Activated CD8-positive, alpha-beta memory T cell treated with anti-CD3 and anti-CD28 coated beads for 4 hours (primary cell): ENCODE results near the gene HLA-DOB.
A peak's percentile ranks its signal among the peaks of the same experiment; 100 is the strongest.

Source experiments
- DNase-seq, 2 donors: peaks; one replicate each; pipeline ENCODE4 v3.0.0-alpha.2; 2020; ENCODE audit warnings: low read depth in 2 of 2

Gene HLA-DOB

GRCh38 chr6:32816746-32817204 lies at the start of gene HLA-DOB:
Gene HLA-DOB, minus strand, starts transcription at chr6:32817002. Its CDS starts 51 bp downstream, at chr6:32816951.
- no peak for DNase-seq

- no peak for DNase-seq
Measured at GRCh38 chr6:32865724-32866443, 49.1 kb upstream of the HLA-DOB start.

DNA sequence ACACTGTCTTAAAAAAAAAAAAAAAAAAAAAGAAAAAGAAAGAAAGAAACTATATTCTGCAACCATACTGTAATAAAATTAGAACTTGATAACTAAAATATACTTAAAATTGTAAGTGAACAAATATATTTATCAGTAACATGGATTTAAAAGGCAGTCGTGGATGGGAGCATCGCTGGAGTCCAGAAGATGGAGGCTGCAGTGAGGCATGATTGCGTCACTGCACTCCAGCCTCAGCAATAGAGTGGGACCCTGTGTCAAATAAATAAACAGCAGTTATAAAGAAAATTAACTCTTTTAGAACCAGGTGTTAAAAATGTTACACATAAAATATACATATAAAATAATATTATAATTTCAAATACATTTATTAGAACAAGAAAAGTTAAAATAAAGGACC lies 45.9 kb upstream of the HLA-DOB start:
- no peak for DNase-seq

DNA sequence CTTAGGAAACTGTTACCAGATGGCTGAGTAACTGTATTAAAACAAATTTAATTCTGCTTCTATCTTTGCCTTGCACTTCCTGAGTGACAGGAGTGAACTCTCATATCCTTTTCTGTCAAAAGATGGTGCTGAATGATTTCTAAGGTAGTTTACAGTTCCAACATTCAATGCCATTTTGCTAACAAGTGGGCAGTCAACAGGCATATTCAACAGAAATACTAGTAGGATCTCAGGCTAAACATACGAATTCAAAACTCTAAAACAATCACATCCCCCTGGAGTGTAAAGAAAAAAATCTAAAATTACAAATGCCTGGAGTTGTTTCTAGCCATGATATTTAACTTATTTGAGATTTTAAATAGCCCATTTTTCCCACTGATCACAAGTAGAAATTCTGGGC lies 43.9 kb upstream of the HLA-DOB start:
- DNase-seq = no peak

DNA sequence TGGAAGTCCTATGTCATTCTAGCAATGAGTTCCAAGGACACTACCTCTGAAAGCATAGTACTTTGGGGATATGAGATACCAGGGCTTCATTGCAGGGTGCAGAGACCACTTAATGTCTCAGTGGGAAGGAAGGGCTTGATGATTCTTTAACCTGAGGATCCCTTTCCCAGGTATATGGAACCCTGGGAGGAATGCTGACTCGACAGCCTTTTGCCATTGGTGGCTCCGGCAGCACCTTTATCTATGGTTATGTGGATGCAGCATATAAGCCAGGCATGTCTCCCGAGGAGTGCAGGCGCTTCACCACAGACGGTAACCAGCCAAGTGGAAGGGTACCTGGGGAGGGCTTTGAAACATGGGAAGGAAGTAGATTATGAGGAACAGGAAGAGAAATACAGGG lies 41.4 kb upstream of the HLA-DOB start:
- no peak for DNase-seq

DNA sequence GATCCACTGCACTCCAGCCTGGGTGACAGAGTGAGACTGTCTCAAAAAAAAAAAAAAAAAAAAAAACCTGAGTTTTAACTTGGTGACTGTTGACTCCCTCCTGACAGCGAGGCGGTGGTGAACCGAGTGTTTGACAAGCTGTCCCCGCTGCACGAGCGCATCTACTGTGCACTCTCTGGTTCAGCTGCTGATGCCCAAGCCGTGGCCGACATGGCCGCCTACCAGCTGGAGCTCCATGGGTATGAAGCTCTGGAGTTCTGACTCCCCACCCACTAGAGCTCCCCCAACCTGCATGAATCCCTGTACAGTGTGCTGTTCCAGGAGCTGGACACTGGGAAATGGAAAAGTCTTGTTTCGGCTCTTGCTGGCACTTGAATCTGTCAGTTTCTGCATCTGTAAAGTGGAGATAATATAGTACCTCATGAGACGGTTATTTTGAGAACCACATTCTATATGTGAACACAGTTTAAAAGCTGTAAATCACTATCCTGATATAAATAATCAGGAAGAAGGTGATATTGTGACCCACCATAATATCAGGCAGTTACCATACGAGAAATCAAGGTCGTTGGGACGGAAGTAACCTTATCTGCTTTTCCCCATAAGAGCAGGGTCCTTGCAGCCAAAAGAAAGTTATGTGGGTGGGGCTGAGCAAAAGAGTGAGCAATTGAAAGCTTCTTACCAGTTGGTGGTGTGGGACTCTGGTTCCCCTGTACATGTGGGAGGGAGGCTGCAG lies 40.5 kb upstream of the HLA-DOB start:
- no peak for DNase-seq

- DNase-seq = no peak
Measured at GRCh38 chr6:32855467-32856174, 38.8 kb upstream of the HLA-DOB start.

- peak; percentile 30 to 64 for DNase-seq
Measured at GRCh38 chr6:32854376-32855178, 37.8 kb upstream of the HLA-DOB start.

DNA sequence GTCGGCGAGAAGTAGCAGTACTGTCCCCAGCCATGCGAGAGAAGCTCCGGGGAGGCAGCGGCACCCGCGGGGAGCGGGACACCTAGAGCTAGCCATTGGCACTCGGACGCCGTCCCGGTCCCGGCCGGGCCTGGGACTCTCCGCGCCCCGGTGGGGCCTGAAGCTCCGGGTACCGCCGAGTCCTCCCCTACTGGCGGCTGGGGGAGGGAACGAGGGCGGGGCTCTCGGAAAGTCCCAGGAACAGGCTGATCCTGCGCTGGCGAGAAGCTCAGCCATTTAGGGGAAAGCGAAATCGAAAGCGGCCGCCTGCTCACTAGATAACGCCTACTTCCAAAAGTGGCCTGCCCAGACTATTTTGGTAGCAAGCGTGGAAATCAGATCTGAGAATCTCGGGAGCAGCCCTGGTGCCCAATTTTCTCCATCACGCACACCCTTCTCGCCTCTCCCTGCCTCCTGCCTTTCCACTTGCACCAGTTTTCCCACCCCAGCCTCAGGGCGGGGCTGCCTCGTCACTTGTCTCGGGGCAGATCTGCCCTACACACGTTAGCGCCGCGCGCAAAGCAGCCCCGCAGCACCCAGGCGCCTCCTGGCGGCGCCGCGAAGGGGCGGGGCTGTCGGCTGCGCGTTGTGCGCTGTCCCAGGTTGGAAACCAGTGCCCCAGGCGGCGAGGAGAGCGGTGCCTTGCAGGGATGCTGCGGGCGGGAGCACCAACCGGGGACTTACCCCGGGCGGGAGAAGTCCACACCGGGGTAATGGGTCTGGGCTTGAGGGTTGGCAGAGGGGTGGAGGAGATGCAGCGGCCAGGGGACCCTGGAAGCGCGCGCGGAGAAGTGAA lies 37.0 kb upstream of the HLA-DOB start, which contains the start of the genes PSMB9 and TAP1:
PSMB9 (plus strand) TSS at position 652 of the 835 bp plus-strand sequence; CDS start at position 690, 38 bp downstream.
TAP1 (minus strand) TSS at position 164 of the 835 bp plus-strand sequence; CDS start at position 96, 68 bp downstream.
- DNase-seq = peak; percentile 95 to 98

DNA sequence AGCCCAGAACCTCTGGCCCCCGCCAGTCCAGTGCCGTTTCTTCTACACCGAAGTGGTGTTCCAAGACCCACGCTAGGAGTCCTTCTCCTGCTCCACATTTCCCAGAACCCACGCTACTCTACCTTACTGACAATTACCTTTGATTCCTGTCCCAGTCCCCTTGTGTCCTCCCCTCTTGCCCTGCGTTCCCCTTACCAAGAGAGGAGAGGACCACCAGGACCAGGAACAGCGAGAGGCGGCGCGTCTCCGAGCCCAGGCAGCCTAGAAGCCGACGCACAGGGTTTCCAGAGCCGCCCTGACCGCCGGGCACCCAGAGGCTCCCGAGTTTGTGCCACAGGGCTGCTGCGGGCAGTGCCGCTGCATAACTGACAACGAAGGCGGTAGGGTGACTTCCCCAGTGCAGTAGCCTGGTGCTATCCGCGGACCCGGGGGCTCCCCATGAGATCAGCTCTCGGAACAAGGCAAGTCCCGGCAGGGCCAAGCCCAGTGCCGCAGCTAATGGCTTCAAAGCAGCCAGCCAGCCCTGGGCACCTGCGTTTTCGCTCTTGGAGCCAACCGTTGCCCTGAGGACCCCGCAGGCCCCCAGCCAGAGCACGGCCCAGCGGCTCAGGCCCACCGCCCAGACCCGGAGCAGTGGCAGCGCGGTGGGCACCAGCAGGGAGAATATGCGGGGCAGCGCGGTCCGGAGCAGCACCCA lies 36.2 kb upstream of the HLA-DOB start:
- peak in 1 of 2 donors; percentile 30 for DNase-seq

- DNase-seq = no peak
Measured at GRCh38 chr6:32852018-32852843, 35.4 kb upstream of the HLA-DOB start.

DNA sequence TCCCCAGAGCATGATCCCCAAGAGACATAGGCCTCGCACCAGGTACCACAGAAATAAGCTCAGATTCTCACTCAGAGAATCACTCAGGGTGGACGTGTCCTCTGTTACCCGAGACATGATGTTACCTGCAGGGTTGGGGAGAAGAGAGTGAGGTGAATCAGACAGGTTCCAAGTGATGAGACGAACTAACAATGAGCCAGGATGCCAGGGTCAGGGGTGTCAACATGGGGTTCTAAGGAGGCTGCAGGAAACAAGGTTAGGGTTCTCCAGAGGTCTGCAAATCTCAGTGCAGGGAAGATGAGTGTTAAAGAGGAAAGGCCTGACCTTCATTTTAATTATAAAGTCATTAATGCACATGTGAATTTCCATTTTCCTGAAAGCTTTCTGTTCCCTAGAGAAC lies 34.2 kb upstream of the HLA-DOB start:
- DNase-seq = no peak

- DNase-seq = no peak
Measured at GRCh38 chr6:32849126-32849525, 32.3 kb upstream of the HLA-DOB start.

DNA sequence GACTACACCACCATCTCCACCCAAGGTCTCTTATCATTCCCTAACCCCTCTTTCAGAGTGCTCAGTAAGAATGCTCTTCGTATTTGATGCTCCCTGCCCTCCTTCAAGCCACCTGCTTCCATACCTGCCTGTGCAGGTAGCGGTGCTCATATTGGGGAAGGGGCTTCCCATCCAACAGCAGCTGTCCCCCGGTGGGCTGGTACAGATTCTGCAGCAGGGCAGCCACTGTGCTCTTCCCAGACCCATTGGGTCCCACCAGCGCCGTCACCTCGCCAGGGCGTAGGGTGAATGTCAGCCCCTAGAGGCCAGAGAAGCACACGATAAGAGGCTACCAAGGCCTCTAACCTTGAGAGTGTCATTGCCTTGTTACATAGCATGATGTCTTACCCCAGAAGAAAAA lies 31.0 kb upstream of the HLA-DOB start:
- DNase-seq = no peak

DNA sequence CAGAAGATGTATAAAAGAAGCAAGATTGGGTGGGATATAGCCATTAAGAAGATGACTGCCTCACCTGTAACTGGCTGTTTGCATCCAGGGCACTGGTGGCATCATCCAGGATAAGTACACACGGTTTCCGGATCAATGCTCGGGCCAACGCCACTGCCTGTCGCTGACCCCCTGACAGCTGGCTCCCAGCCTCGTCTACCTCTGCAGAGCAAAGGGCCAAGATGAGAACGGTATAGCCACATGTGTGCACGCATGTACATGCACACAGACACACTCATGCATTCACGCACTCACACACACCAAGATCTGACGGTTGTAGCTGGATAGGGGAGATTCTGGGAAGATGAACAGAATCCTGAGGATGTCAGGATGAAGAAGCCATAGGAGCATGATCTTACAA lies 30.2 kb upstream of the HLA-DOB start:
- no peak for DNase-seq

DNA sequence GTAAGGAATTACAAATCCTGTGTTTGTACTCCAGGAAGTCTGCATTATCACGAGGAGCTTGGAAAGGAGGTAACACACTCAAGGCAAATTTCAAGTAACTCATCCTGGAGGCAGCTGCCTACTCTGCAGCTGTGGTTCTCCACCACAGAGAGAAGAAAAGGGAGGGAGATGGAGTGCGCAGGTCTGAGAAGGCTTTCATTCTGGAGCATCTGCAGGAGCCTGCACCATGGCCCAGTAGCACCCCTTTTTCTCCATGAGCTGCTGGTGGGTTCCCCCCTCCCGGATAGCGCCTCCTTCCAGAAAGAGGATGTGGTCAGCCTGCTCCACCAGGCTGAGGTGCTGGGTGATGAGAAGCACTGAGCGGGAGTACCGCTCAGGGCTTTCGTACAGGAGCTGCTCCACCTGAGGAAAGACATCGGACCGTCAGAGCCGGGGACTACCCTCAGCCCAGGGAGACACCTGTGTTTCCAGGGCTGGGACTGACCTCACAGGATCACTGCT lies 28.6 kb upstream of the HLA-DOB start:
- no peak for DNase-seq

DNA sequence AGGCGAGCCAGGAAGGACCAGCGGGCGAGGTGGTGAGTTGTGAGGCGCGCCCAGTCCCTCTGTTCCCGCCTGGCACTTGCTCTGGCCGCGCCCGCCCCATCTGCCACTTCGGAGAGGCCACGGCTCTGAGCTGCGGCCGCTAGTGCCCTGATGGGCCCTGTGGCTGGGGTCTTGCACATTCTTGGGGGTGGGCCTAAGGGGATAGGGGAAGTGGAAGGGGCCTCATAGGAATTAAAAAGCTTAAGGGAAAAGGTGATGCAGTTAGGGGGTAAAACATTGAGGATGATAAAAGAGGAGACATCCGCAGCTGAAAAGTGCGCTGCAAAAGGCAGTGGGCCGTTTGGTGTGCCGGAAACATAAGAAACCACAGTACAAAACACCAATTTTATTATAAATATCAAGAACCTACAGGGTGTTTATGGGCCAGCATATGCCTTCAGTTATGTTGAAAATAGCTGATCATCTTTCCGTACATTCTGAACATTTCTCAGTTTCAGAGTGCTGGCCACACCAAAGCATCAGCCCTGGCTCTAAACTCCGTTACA lies 28.1 kb upstream of the HLA-DOB start:
- no peak for DNase-seq
